Choroid plexus epithelial cell (primary cell): ENCODE results near the gene MAD2L1.

Source experiments
- DNase-seq: peaks from one replicate; pipeline ENCODE4 v3.0.0-alpha.2; 2010; ENCODE audit warnings: low read depth
- H3K4me3 ChIP-seq: 2 replicates; pipeline ENCODE4 v1.5.1; 2011; ENCODE audit warnings: low read depth, mild to moderate bottlenecking, control low read depth, low read length, moderate library complexity
- CTCF ChIP-seq: conservative IDR thresholded peaks from 2 replicates; pipeline ENCODE4 v1.5.1; 2011; ENCODE audit warnings: low read depth, mild to moderate bottlenecking, control low read depth, inconsistent platforms, low read length, moderate library complexity

Gene MAD2L1

GRCh38 chr4:120085705-120086104 is 19.1 kb upstream of the MAD2L1 start:
- TF ChIP-seq CTCF, result no peak
- no peak overlapping the region for H3K4me3 ChIP-seq
- peak; percentile 49 for DNase-seq

DNA sequence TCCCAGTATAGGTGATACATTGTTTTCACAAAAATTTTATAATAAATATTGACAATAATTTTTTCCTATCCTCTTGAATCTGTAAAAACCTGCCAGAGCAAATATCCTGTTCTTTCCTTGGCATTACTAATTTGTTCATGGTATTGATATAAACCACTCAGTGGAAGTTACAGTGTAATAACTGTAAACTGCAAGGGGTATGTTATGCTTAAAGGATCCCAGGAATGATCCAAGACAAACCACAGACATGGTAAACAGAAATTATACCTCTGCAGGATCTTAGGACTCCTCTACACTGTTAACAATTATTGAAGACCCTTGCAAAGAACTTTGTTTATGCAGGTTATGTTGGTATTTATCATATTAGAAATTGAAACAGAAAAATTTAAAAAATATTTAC is 17.7 kb upstream of the MAD2L1 start:
- TF ChIP-seq CTCF, result no peak
- peak; percentile 19 for DNase-seq

GRCh38 chr4:120083152-120083551 is 16.5 kb upstream of the MAD2L1 start:
- no peak for TF ChIP-seq CTCF
- no peak for DNase-seq
- no peak overlapping the region for H3K4me3 ChIP-seq

More for the DNA sequence above, 17.7 kb upstream of the MAD2L1 start:
- no peak overlapping the region for H3K4me3 ChIP-seq

DNA sequence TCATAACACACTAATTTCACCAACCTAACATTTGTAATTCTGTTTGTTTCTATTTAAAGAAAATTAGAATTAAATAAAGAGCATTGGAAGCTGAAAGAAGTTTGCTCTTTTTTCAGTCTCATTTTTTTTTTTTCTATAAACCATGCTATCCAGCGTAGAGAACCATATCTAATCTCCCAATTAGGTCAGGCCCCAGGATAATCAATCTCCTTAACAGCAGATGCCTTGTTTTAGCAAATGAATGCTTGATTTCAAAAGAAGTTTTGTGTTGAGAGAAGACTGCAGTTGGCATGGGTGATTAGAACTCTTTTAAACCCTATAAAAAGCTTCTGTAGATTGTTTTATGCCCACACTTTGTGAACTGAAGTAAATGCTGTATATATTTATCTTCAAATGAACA is 15.6 kb upstream of the MAD2L1 start:
- no peak for TF ChIP-seq CTCF
- H3K4me3 ChIP-seq, result no peak overlapping the region
- DNase-seq, result no peak

- no peak for TF ChIP-seq CTCF
- DNase-seq, result no peak
- no peak overlapping the region for H3K4me3 ChIP-seq
These were observed 15.1 kb upstream of the MAD2L1 start for GRCh38 chr4:120081726-120082125.

- TF ChIP-seq CTCF, result no peak
- no peak for DNase-seq
- no peak overlapping the region for H3K4me3 ChIP-seq
These were observed 13.9 kb upstream of the MAD2L1 start for GRCh38 chr4:120080533-120080932.

DNA sequence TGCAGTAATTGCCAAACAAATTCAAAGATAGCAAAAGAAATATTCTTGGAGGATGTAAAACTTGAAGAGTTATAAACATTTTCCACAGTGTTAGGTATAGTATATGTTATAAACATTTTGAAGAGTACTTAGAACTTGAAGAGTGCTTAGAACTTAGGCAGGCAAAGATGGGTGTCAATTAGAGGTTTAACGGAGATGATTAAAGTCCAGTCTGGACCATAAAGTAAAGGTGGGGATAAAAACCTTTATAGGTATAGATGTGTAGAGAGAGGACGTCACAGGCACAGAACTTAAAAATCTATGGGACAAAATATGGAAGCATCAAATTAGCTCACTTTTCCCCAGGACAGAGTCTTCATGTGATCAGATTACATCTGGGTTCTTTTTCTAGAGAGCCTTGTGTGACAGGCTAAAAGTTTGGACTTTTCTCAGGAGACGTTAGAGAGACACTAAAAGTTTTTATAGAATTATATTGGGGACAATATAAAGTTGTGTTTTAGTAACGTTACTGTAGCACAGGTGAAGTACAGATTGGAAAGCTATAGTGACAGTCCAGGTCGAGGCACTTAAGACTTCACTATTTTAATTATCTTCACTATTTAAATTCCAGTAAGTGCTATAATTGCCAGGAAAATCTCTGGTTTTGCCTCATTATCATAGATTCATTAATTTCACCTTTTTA is 13.3 kb upstream of the MAD2L1 start:
- no peak for DNase-seq
- no peak for TF ChIP-seq CTCF
- no peak overlapping the region for H3K4me3 ChIP-seq
